ENCODE measurements around the gene MTA1. TPM values are rescaled to one million over a fixed set of nuclear protein-coding genes. Genes with fewer than 3 reads are reported as not detected.

The MTA1 gene
- total and polyA plus RNA-seq, 10 of the 15 experiments (the other 5 are each of a cell fraction or from before 2014, with no cell fraction given): 0.14 to 162 (median 30.6) TPM

DNA sequence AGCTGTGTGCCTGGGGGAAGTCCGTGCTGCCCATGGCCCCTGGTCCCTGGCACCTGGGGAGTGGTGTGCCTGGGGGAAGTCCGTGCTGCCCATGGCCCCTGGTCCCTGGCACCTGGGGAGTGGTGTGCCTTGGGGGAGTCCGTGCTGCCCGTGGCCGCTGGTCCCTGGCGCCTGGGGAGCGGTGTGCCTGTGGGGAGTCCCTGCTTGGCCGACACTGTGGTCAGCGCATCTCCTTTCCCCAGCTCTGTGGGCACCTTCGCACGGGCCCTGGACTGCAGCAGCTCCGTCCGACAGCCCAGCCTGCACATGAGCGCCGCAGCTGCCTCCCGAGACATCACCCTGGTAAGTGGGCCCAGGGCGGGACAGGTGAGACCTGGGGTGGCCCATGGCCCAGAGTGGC, 40.5 kb downstream of the MTA1 start:
- Histone ChIP-seq H3K9ac (ENCODE audit: control insufficient read depth, insufficient read depth, low read length) (no peak overlapping the region), H3K79me2 (ENCODE audit: control insufficient read depth, insufficient read depth, low read length) (no peaks in the 10 kb centered on the region), H3K4me2 (ENCODE audit: control insufficient read depth, insufficient read depth) (no peak overlapping the region), H3K27me3 (replicated peaks in 1 of 2; ENCODE audit: control insufficient read depth in 2 of 2, insufficient read depth in 2 of 2, low read length in 1 of 2) (no peaks in the 10 kb centered on the region), H3K27ac (ENCODE audit: control insufficient read depth, insufficient read depth) (no peak overlapping the region), H3K4me1 (ENCODE audit: control insufficient read depth, insufficient read depth, low read length) (no peaks in the 10 kb centered on the region), H2AFZ (ENCODE audit: control insufficient read depth, low read depth, low read length) (no peak overlapping the region), H4K20me1 (ENCODE audit: control insufficient read depth, insufficient read depth) (no peaks in the 10 kb centered on the region; the same call in 1 of the 2 replicates), H3K9me3 (replicated peaks; ENCODE audit: control insufficient read depth, insufficient read depth, low read length) (no peaks in the 10 kb centered on the region), H3K4me3 (no peak overlapping the region), H3K36me3 (ENCODE audit: control insufficient read depth in 2 of 2, insufficient read depth in 2 of 2, low read length in 1 of 2) (peaks cover 0 to 34% of the 10 kb centered on the region in 2 experiments; a peak in 3 of 4 replicates)
- POLR2A ChIA-PET: no interaction called here
- WGBS (ENCODE audit: insufficient coverage, insufficient replicate concordance, low lambda C conversion rate, missing lambda C conversion rate): 62% methylated on average over 17 of the region's 17 CpGs
- BruUV-seq (replicated peaks): no TSS peak
- SMC1A ChIA-PET (ENCODE audit: uncharacterized antibody, unreplicated experiment): no interaction called here
- intact Hi-C loops (cut with micrococcal nuclease; ENCODE audit: unreplicated experiment): no loop called here
- CTCF ChIA-PET: no interaction called here
- TF ChIP-seq GATAD2B (conservative IDR thresholded peaks at IDR 0.05; ENCODE audit: low read depth) (no peak), SP1 (IDR thresholded peaks at IDR 0.05; ENCODE audit: low read depth, low read length) (no peak), MTA2 (IDR thresholded peaks at IDR 0.05; ENCODE audit: low read depth) (no peak), KDM1A (IDR thresholded peaks at IDR 0.05; ENCODE audit: borderline replicate concordance) (no peak), SRF (IDR thresholded peaks at IDR 0.05; ENCODE audit: low read depth in 2 of 2, low read length in 2 of 2) (no peak), ZNF687 (IDR thresholded peaks at IDR 0.05) (no peak), RAD51 (IDR thresholded peaks at IDR 0.05) (no peak), SIX5 (IDR thresholded peaks at IDR 0.05; ENCODE audit: low read depth, low read length, severe bottlenecking) (no peak), CHD4 (IDR thresholded peaks at IDR 0.05) (no peak), CHD1 (IDR thresholded peaks at IDR 0.05; ENCODE audit: low read depth, low read length) (no peak), RB1 (IDR thresholded peaks at IDR 0.05; ENCODE audit: borderline replicate concordance) (no peak), RELA (IDR thresholded peaks at IDR 0.05; ENCODE audit: borderline replicate concordance, partially characterized antibody) (no peak), SUZ12 (IDR thresholded peaks at IDR 0.05; ENCODE audit: unreplicated experiment) (no peak), YY1 (IDR thresholded peaks at IDR 0.05; ENCODE audit: low read depth, low read length) (no peak), BCLAF1 (IDR thresholded peaks at IDR 0.05) (no peak), MTA3 (IDR thresholded peaks at IDR 0.05; ENCODE audit: borderline replicate concordance, low read length) (no peak)
- TF ChIP-seq, protein P1, sequence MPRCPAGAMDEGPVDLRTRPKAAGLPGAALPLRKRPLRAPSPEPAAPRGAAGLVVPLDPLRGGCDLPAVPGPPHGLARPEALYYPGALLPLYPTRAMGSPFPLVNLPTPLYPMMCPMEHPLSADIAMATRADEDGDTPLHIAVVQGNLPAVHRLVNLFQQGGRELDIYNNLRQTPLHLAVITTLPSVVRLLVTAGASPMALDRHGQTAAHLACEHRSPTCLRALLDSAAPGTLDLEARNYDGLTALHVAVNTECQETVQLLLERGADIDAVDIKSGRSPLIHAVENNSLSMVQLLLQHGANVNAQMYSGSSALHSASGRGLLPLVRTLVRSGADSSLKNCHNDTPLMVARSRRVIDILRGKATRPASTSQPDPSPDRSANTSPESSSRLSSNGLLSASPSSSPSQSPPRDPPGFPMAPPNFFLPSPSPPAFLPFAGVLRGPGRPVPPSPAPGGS (IDR thresholded peaks at IDR 0.05; ENCODE audit: borderline replicate concordance, insufficient read depth, low read depth, low read length, poor library complexity, severe bottlenecking): no peak
- TF ChIP-seq, protein P2, sequence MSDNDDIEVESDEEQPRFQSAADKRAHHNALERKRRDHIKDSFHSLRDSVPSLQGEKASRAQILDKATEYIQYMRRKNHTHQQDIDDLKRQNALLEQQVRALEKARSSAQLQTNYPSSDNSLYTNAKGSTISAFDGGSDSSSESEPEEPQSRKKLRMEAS (IDR thresholded peaks at IDR 0.05; ENCODE audit: low read depth, low read length): no peak
- no peak for ATAC-seq
- no peak for DNase-seq (ENCODE audit: low read depth, low spot score)
- FAIRE-seq: no peak
- in situ Hi-C loops (cut with MboI): no loop called here
- RAD21 ChIA-PET (ENCODE audit: unreplicated experiment): no interaction called here
